ENCODE data around the gene OTULINL.

The OTULINL gene

GRCh38 chr5:14659821-14660607 is 78.4 kb downstream of the OTULINL start:
- H3K4me1 ChIP-seq (ENCODE audit: control insufficient read depth, insufficient read depth, low read length) = no peaks in the 10 kb centered on the region
- H3K9me3 ChIP-seq (ENCODE audit: control insufficient read depth, insufficient read depth, low read length) = no peaks in the 10 kb centered on the region
- H3K27me3 ChIP-seq (ENCODE audit: control insufficient read depth, insufficient read depth, low read length) = peaks cover 14% of the 10 kb centered on the region
- no peaks in the 10 kb centered on the region for H3K36me3 ChIP-seq (ENCODE audit: control insufficient read depth, insufficient read depth, low read length)
- H3K4me3 ChIP-seq (ENCODE audit: low read depth, low read length) = no peak overlapping the region
- no peak overlapping the region for H3K9ac ChIP-seq (ENCODE audit: low read depth, low read length)

DNA sequence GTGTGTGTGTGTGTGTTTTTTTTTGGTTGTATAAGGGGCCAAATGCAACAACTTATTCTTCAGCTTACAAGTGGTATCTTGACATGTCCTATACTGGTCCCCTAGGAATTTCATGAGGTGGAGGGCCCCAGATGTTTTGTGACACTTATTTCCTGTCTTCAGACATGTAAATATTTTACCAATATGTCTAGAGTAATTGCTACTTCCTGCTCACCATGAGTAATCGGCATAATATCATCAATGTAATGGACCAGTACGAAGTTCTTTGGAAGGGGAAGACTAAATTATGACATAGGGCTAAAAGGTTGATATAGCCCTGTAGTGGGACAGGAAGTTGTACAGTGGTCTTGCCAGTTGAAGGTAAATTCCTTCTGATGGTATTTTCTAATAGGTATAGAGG is 79.2 kb downstream of the OTULINL start:
- Histone ChIP-seq H3K9me3 (ENCODE audit: control insufficient read depth, insufficient read depth, low read length) (no peaks in the 10 kb centered on the region), H3K4me3 (ENCODE audit: low read depth, low read length) (no peak overlapping the region), H3K9ac (ENCODE audit: low read depth, low read length) (no peak overlapping the region), H3K36me3 (ENCODE audit: control insufficient read depth, insufficient read depth, low read length) (no peaks in the 10 kb centered on the region), H3K4me1 (ENCODE audit: control insufficient read depth, insufficient read depth, low read length) (peaks cover 2% of the 10 kb centered on the region), H3K27me3 (ENCODE audit: control insufficient read depth, insufficient read depth, low read length) (peaks cover 21% of the 10 kb centered on the region)

Data from iPS-15b (cell line).